Heart left ventricle (tissue), 16 donors: ENCODE measurements around the gene GUCA1C. TPM values are rescaled to one million over a fixed set of nuclear protein-coding genes. Genes with fewer than 3 reads are reported as not detected.

Experiments
- ATAC-seq, 4 donors: fragments of 200-7000 bp; cut with Tn5 transposase; one replicate each; pipeline ENCODE4 v1.9.1; 2020 to 2022; ENCODE audit warnings: moderate library complexity in 4 of 4, mild to moderate bottlenecking in 3 of 4, moderate number of reproducible peaks in 1 of 4
- DNase-seq, 5 donors: peaks; one replicate each; pipeline ENCODE4 v3.0.0-alpha.2; 2020
- H3K27ac ChIP-seq, 12 donors: fragments of 200-600 bp; sonication (generic) in 4 of 12; one replicate each; pipeline versions ENCODE4 v1.5.0 to v1.8.0; 2016 to 2022; ENCODE audit warnings: mild to moderate bottlenecking in 2 of 12
- H3K27me3 ChIP-seq, 9 donors: fragments of 200-600 bp; sonication (generic) in 2 of 9; one replicate each; pipeline versions ENCODE4 v1.5.1 to v1.8.0; 2016 to 2022; ENCODE audit warnings: mild to moderate bottlenecking in 3 of 9
- H3K36me3 ChIP-seq, 9 donors: fragments of 200-600 bp; sonication (generic) in 2 of 9; one replicate each; pipeline versions ENCODE4 v1.5.0 to v1.8.0; 2018 to 2022; ENCODE audit warnings: mild to moderate bottlenecking in 2 of 9
- H3K4me1 ChIP-seq, 12 donors: fragments of 200-600 bp; sonication (generic) in 4 of 12; one replicate each; pipeline versions ENCODE4 v1.5.0 to v1.8.0; 2016 to 2022; ENCODE audit warnings: mild to moderate bottlenecking in 3 of 12
- H3K4me3 ChIP-seq, 12 donors: fragments of 200-600 bp; sonication (generic) in 4 of 12; one replicate each; pipeline versions ENCODE4 v1.5.0 to v1.8.0; 2017 to 2022; ENCODE audit warnings: mild to moderate bottlenecking in 9 of 12, moderate library complexity in 4 of 12
- H3K9me3 ChIP-seq, 12 donors: fragments of 200-600 bp; sonication (generic) in 4 of 12; one replicate each; pipeline versions ENCODE4 v1.5.0 to v1.8.0; 2016 to 2022; ENCODE audit warnings: mild to moderate bottlenecking in 1 of 12
- POLR2A ChIP-seq, 2 donors: fragments of 450-650 bp; IDR thresholded peaks; one replicate each; pipeline ENCODE4 v1.6.1; 2017; ENCODE audit warnings: antibody characterized with exemption in 2 of 2, mild to moderate bottlenecking in 2 of 2, moderate library complexity in 2 of 2
- WGBS, 4 donors: extraction: QIAGEN DNeasy Blood & Tissue Kit in 2 of 4; methylation state at CpG; one replicate each; pipeline versions ENCODE4 v1.1.5 to v1.1.7; 2013 to 2018; 5-methylcytosine and 5-hydroxymethylcytosine counted together
- intact Hi-C, 10 donors: fragments of 100-400 bp; cut with DNase I; formaldehyde crosslinking; loops; one replicate each; pipeline versions ENCODE4 v1.11.1 to v1.14.2; 2022
- polyA plus RNA-seq, 2 donors: library from polyadenylated mRNA; stranded (reverse); fragments of 200-250 nt; gene quantifications; one replicate each; pipeline ENCODE4 v1.2.3, GENCODE V29; 2013
- total RNA-seq, 9 donors: library from RNA; depleted of rRNA in 2 of 9; stranded (reverse); fragments of >200 nt in 2 of 9; fragmentation: NEBNext Ultra II Directional in 3 of 9; extraction: Animal tissue kit (Norgen Biotek cat#: 25700) in 3 of 9; gene quantifications; one replicate each; pipeline versions ENCODE4 v1.1.0 to v1.2.4, GENCODE V29; 2016 to 2023
- TF ChIP-seq, protein P1 (sequence below), 12 donors: fragments of 200-600 bp; sonication (generic) in 4 of 12; IDR thresholded peaks; one replicate each; pipeline versions ENCODE4 v1.5.0 to v1.8.0; 2018 to 2022; ENCODE audit warnings: antibody characterized with exemption in 12 of 12, mild to moderate bottlenecking in 5 of 12
- donor health status: ischemic (EF 13 %, LVEDD 7.1; RV severe dilation, severe dysfunction).
- donor health status: healthy with polysubstance abuse.
- donor health status: DM: no; HTN: yes; CAD: no.
- donor health status: DM: no; HTN: no; CAD: no.
- donor health status: ischemic (EF 25% LVEDD 6.9; RV normal size, moderate dysfunction).
- donor health status: ischemic (EF 25% LVEDD 5.7; RV mildly dilated, moderate dysfunction).
- donor health status: healthy.
- donor health status: DM: yes; HTN: yes; CAD: no.
- donor health status: ischemic (EF 35%, LVEDD 5.7; RV mildly dilated, moderate dysfunction).
- donor health status: nonischemic (EF 11% LVEDD 7.7; RV severe dilation, severe dysfunction).
- donor health status: DM: yes; HTN: yes; CAD: no.
- donor health status: PGD.
- donor health status: ischemic (EF 29% LVEDD 5.4; RV normal size, mild dysfunction).
- donor health status: nonischemic (EF 23%, LVEDD 6.1; RV moderate dilation, normal function).

GUCA1C gene
- total and polyA plus RNA-seq, 11 donors: 0.14 to 20.7 (median 4.5) TPM; not detected in 1

- intact Hi-C loops: no loop called here
- peak; percentile 44 to 84 (median 80) for ATAC-seq
- 53 to 68% (median 60%) methylated on average over 8 of the region's 8 CpGs for WGBS, 4 donors
Observed at GRCh38 chr3:108936924-108937689, 16.6 kb downstream of the GUCA1C start.

DNA sequence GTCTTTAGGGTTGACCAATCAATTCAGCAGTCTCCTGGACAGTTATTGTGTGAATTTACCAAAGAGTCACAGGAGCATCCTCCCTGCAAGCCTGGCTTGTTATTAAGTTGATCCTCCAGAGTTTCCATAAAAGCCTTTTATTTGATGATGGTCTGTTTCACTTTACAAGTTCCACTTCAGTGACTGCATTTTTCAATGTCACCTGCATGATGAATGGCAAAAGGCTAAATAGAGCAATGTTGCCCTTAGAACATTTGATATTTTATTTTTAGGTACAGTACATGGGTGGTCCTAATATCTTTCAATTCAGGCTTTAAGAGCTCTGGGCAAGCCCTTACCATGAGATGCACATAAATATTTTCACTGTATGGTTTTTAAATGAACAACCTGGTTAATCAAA, 22.6 kb downstream of the GUCA1C start:
- DNase-seq (no peak), ATAC-seq (no peak)
- TF ChIP-seq, protein P1, sequence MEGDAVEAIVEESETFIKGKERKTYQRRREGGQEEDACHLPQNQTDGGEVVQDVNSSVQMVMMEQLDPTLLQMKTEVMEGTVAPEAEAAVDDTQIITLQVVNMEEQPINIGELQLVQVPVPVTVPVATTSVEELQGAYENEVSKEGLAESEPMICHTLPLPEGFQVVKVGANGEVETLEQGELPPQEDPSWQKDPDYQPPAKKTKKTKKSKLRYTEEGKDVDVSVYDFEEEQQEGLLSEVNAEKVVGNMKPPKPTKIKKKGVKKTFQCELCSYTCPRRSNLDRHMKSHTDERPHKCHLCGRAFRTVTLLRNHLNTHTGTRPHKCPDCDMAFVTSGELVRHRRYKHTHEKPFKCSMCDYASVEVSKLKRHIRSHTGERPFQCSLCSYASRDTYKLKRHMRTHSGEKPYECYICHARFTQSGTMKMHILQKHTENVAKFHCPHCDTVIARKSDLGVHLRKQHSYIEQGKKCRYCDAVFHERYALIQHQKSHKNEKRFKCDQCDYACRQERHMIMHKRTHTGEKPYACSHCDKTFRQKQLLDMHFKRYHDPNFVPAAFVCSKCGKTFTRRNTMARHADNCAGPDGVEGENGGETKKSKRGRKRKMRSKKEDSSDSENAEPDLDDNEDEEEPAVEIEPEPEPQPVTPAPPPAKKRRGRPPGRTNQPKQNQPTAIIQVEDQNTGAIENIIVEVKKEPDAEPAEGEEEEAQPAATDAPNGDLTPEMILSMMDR (IDR thresholded peaks at IDR 0.05): no peak
- TF ChIP-seq POLR2A (IDR thresholded peaks at IDR 0.05): no peak
- H3K27me3 ChIP-seq: no peaks in the 10 kb centered on the region
- H3K27ac ChIP-seq: no peak overlapping the region
- no peaks in the 10 kb centered on the region for H3K36me3 ChIP-seq
- intact Hi-C loops: no loop called here
- peaks cover 0 to 14% (median 0%) of the 10 kb centered on the region in 12 donors for H3K9me3 ChIP-seq
- no peaks in the 10 kb centered on the region for H3K4me1 ChIP-seq
- no peak overlapping the region for H3K4me3 ChIP-seq

More at GRCh38 chr3:108936924-108937689, 16.6 kb downstream of the GUCA1C start:
- Histone ChIP-seq H3K4me1 (peaks cover 0 to 13% (median 3%) of the 10 kb centered on the region in 12 donors), H3K27me3 (no peaks in the 10 kb centered on the region), H3K27ac (peak overlapping the region in 2 of 12 donors; percentile 13 to 18), H3K36me3 (no peaks in the 10 kb centered on the region), H3K4me3 (no peak overlapping the region), H3K9me3 (no peaks in the 10 kb centered on the region)
- peak in 1 of 5 donors; percentile 15 for DNase-seq
- TF ChIP-seq POLR2A (IDR thresholded peaks at IDR 0.05): no peak
- TF ChIP-seq, protein P1 (IDR thresholded peaks at IDR 0.05): no peak

- no peak for TF ChIP-seq POLR2A (IDR thresholded peaks at IDR 0.05)
- TF ChIP-seq, protein P1 (IDR thresholded peaks at IDR 0.05): no peak
- H3K4me1 ChIP-seq: no peaks in the 10 kb centered on the region
- 82 to 89% (median 87%) methylated on average over 3 of the region's 3 CpGs for WGBS, 4 donors
- peaks cover 0 to 9% (median 0%) of the 10 kb centered on the region in 12 donors for H3K9me3 ChIP-seq
- no peak for ATAC-seq
- H3K4me3 ChIP-seq: no peak overlapping the region
- no peaks in the 10 kb centered on the region for H3K36me3 ChIP-seq
- no peak overlapping the region for H3K27ac ChIP-seq
- no peaks in the 10 kb centered on the region for H3K27me3 ChIP-seq
- intact Hi-C loops: loop anchor here in 7 of 10 donors (5.0 to 10.0 kb wide), 5 partner anchors 252 to 434 kb away; no protein-coding TSS in a partner anchor
- no peak for DNase-seq
Observed at GRCh38 chr3:108918866-108919265, 34.8 kb downstream of the GUCA1C start.

- peak in 3 of 4 donors; percentile 37 to 75 (median 69) for ATAC-seq
- Histone ChIP-seq H3K36me3 (no peaks in the 10 kb centered on the region), H3K9me3 (no peaks in the 10 kb centered on the region), H3K27me3 (no peaks in the 10 kb centered on the region), H3K4me3 (no peak overlapping the region), H3K27ac (no peak overlapping the region), H3K4me1 (no peaks in the 10 kb centered on the region)
- 18 to 22% (median 21%) methylated on average over 6 of the region's 6 CpGs for WGBS, 4 donors
- peak in 1 of 5 donors; percentile 10 for DNase-seq
- TF ChIP-seq POLR2A (IDR thresholded peaks at IDR 0.05): no peak
- TF ChIP-seq, protein P1 (IDR thresholded peaks at IDR 0.05): peak; percentile 55 to 78 (median 70)
- intact Hi-C loops: loop anchor here in 9 of 10 donors (1.0 to 10.0 kb wide), 7 partner anchors 248 to 430 kb away; no protein-coding TSS in a partner anchor
Observed at GRCh38 chr3:108914774-108915641, 38.7 kb downstream of the GUCA1C start.
